ENCODE data around the gene IGFN1. TPM values are rescaled to one million over a fixed set of nuclear protein-coding genes. Genes with fewer than 3 reads are reported as not detected.

Gene IGFN1
- total and polyA plus RNA-seq, 7 donors = 2.7 to 442 (median 33.1) TPM

- ATAC-seq (peak in 1 of 4 donors; percentile 32), DNase-seq (peak in 1 of 2 donors; percentile 22)
- H3K36me3 ChIP-seq (ENCODE audit: insufficient read depth in 1 of 2, low read depth in 1 of 2) = no peaks in the 10 kb centered on the region
- H3K4me1 ChIP-seq = peaks cover 62% of the 10 kb centered on the region
- H3K27me3 ChIP-seq (ENCODE audit: insufficient read depth in 3 of 3, low read length in 2 of 3) = no peaks in the 10 kb centered on the region
- intact Hi-C loops (cut with DNase I) = no loop called here
- TF ChIP-seq CTCF (IDR thresholded peaks at IDR 0.05) = no peak
- H3K9me3 ChIP-seq = no peaks in the 10 kb centered on the region
- H3K4me3 ChIP-seq = no peak overlapping the region
- H3K27ac ChIP-seq = peak overlapping the region; percentile 7
- 53 to 66% (median 59%) methylated on average over 6 of the region's 6 CpGs for WGBS, 3 donors
Measured at GRCh38 chr1:201180901-201181300, 9.7 kb upstream of the IGFN1 start.

GRCh38 chr1:201181323-201181722, 9.3 kb upstream of the IGFN1 start:
- H3K4me3 ChIP-seq = no peak overlapping the region
- no peaks in the 10 kb centered on the region for H3K27me3 ChIP-seq (ENCODE audit: insufficient read depth in 3 of 3, low read length in 2 of 3)
- no peak for TF ChIP-seq CTCF (IDR thresholded peaks at IDR 0.05)
- H3K4me1 ChIP-seq = peaks cover 60% of the 10 kb centered on the region
- H3K36me3 ChIP-seq (ENCODE audit: insufficient read depth in 1 of 2, low read depth in 1 of 2) = no peaks in the 10 kb centered on the region
- no peaks in the 10 kb centered on the region for H3K9me3 ChIP-seq
- DNase-seq (no peak), ATAC-seq (no peak)
- intact Hi-C loops (cut with DNase I) = no loop called here
- no peak overlapping the region for H3K27ac ChIP-seq
- 43 to 83% (median 47%) methylated on average over 1 of the region's 1 CpG for WGBS, 3 donors

- 25 to 37% (median 26%) methylated on average over 2 of the region's 2 CpGs for WGBS, 3 donors
- intact Hi-C loops (cut with DNase I) = no loop called here
- no peak for DNase-seq
Measured at GRCh38 chr1:201181726-201182125, 8.9 kb upstream of the IGFN1 start.

GRCh38 chr1:201183209-201183608, 7.4 kb upstream of the IGFN1 start:
- no peak overlapping the region for H3K4me3 ChIP-seq
- WGBS, 3 donors = 84 to 90% (median 89%) methylated on average over 3 of the region's 3 CpGs
- peak overlapping the region; percentile 78 for H3K27ac ChIP-seq
- ATAC-seq (peak in 2 of 4 donors; percentile 1 to 17), DNase-seq (no peak)
- no peak for TF ChIP-seq CTCF (IDR thresholded peaks at IDR 0.05)
- no peaks in the 10 kb centered on the region for H3K9me3 ChIP-seq
- H3K27me3 ChIP-seq (ENCODE audit: insufficient read depth in 3 of 3, low read length in 2 of 3) = no peaks in the 10 kb centered on the region
- H3K4me1 ChIP-seq = peaks cover 50% of the 10 kb centered on the region
- no peaks in the 10 kb centered on the region for H3K36me3 ChIP-seq (ENCODE audit: insufficient read depth in 1 of 2, low read depth in 1 of 2)
- intact Hi-C loops (cut with DNase I) = no loop called here

More at GRCh38 chr1:201181726-201182125, 8.9 kb upstream of the IGFN1 start:
- no peaks in the 10 kb centered on the region for H3K9me3 ChIP-seq
- H3K27ac ChIP-seq = no peak overlapping the region
- ATAC-seq = no peak
- H3K4me3 ChIP-seq = no peak overlapping the region
- no peaks in the 10 kb centered on the region for H3K27me3 ChIP-seq (ENCODE audit: insufficient read depth in 3 of 3, low read length in 2 of 3)
- no peak for TF ChIP-seq CTCF (IDR thresholded peaks at IDR 0.05)
- H3K4me1 ChIP-seq = peaks cover 56% of the 10 kb centered on the region
- no peaks in the 10 kb centered on the region for H3K36me3 ChIP-seq (ENCODE audit: insufficient read depth in 1 of 2, low read depth in 1 of 2)

GRCh38 chr1:201183753-201184152, 6.9 kb upstream of the IGFN1 start:
- DNase-seq (peak in 1 of 2 donors; percentile 42), ATAC-seq (peak; percentile 63 to 85 (median 70))
- Histone ChIP-seq H3K27me3 (ENCODE audit: insufficient read depth in 3 of 3, low read length in 2 of 3) (no peaks in the 10 kb centered on the region), H3K9me3 (no peaks in the 10 kb centered on the region), H3K4me1 (peaks cover 50% of the 10 kb centered on the region), H3K27ac (peak overlapping the region; percentile 78), H3K36me3 (ENCODE audit: insufficient read depth in 1 of 2, low read depth in 1 of 2) (no peaks in the 10 kb centered on the region), H3K4me3 (no peak overlapping the region)
- TF ChIP-seq CTCF (IDR thresholded peaks at IDR 0.05) = no peak
- 24 to 39% (median 33%) methylated on average over 5 of the region's 5 CpGs for WGBS, 3 donors
- intact Hi-C loops (cut with DNase I) = no loop called here

All from psoas muscle (tissue), 8 donors.